ENCODE results near the gene ZG16B. TPM values are rescaled to one million over a fixed set of nuclear protein-coding genes. Genes with fewer than 3 reads are reported as not detected.

Gene ZG16B
- total RNA-seq (2021), result not detected in 2 replicates
- long read RNA-seq, partial matches to known transcripts, result 0 of 1 reads
- long read RNA-seq, other reads (novel, unspliced or antisense), result 1 of 1 reads

- Histone ChIP-seq H3K18ac (ENCODE audit: insufficient read length, low read depth, low read length) (no peak within 1 kb of the TSS), H3K23me2 (ENCODE audit: insufficient read length, low read depth, low read length, poor library complexity, severe bottlenecking) (no peaks in the 10 kb centered on the region), H3K4me2 (ENCODE audit: insufficient read depth, insufficient read length, low read length) (no peak within 1 kb of the TSS), H3K9ac (ENCODE audit: extremely low read depth, insufficient read length, low read length) (no peak within 1 kb of the TSS), H3T11ph (ENCODE audit: low read length) (no peak within 1 kb of the TSS), H2AFZ (ENCODE audit: low read length) (no peak within 1 kb of the TSS), H3K14ac (ENCODE audit: insufficient read depth, low read length) (no peak within 1 kb of the TSS; the same call in 1 of the 2 replicates), H3K4me1 (ENCODE audit: insufficient read depth, low read length) (no peaks in the 10 kb centered on the region), H3K9me3 (ENCODE audit: control insufficient read depth, low read depth, low read length) (no peaks in the 10 kb centered on the region), H3K79me1 (ENCODE audit: insufficient read depth, low read depth, low read length, poor library complexity, severe bottlenecking) (no peaks in the 10 kb centered on the region), H3K4ac (ENCODE audit: low read depth, low read length) (no peak within 1 kb of the TSS), H2BK120ac (ENCODE audit: low read depth, low read length, poor library complexity, severe bottlenecking) (no peak within 1 kb of the TSS), H2BK15ac (ENCODE audit: low read depth, low read length) (no peak within 1 kb of the TSS), H4K91ac (ENCODE audit: insufficient read length, low read depth, low read length) (no peak within 1 kb of the TSS), H4K20me1 (ENCODE audit: control insufficient read depth, insufficient read depth, insufficient read length) (no peaks in the 10 kb centered on the region), H2BK20ac (ENCODE audit: low read depth, low read length, poor library complexity, severe bottlenecking) (no peak within 1 kb of the TSS), H2AK5ac (ENCODE audit: insufficient read length, low read length) (no peak within 1 kb of the TSS), H2BK5ac (ENCODE audit: insufficient read length, low read length) (no peak within 1 kb of the TSS), H3K27ac (ENCODE audit: insufficient read length, low read depth, low read length) (no peak within 1 kb of the TSS), H4K5ac (ENCODE audit: insufficient read length, low read depth, low read length) (no peak within 1 kb of the TSS), H2BK12ac (ENCODE audit: insufficient read length, low read depth, low read length) (no peak within 1 kb of the TSS), H4K8ac (replicated peaks; ENCODE audit: insufficient read length, low read depth, low read length) (no peak within 1 kb of the TSS), H3K27me3 (ENCODE audit: insufficient read depth, low read length) (no peaks in the 10 kb centered on the region), H3K79me2 (ENCODE audit: insufficient read depth, low read length) (no peaks in the 10 kb centered on the region), H3K23ac (ENCODE audit: insufficient read length, low read depth, low read length) (no peak within 1 kb of the TSS), H3K56ac (ENCODE audit: insufficient read length, low read depth, low read length) (no peak within 1 kb of the TSS)
- H3K27ac Mint-ChIP-seq, result peak within 1 kb of the TSS in 1 of 3 experiments; percentile 59; a peak in 1 of 7 replicates
- DNase-seq, result no peak
- H3K4me3 Mint-ChIP-seq, result no peak within 1 kb of the TSS; a peak in 1 of 5 replicates
- no peaks in the 10 kb centered on the region; a peak in 1 of 5 replicates for H3K9me3 Mint-ChIP-seq
- H3K36me3 Mint-ChIP-seq (ENCODE audit: insufficient read depth in 1 of 3, low read depth in 3 of 3), result no peaks in the 10 kb centered on the region; a peak in 1 of 7 replicates
- TF ChIP-seq CTCF (conservative IDR thresholded peaks at IDR 0.05), result no peak
- no CpG with 5 or more reads among the region's 32 CpGs for WGBS (ENCODE audit: extremely low coverage, insufficient read length, low lambda C conversion rate)
- peaks cover 4% of the 10 kb centered on the region for H3K27me3 Mint-ChIP-seq (ENCODE audit: low read depth)
- H3K4me1 Mint-ChIP-seq, result no peaks in the 10 kb centered on the region
Observed at GRCh38 chr16:2829501-2830354, at the start of gene ZG16B. ZG16B (plus strand) TSS chr16:2830303; CDS start chr16:2830442, 139 bp downstream.

All from H9 (cell line).